Right cardiac atrium (tissue), 5 donors: Measurements from ENCODE around the gene ZNF594. TPM values are rescaled to one million over a fixed set of nuclear protein-coding genes. Genes with fewer than 3 reads are reported as not detected.
"Not testable (repeated sequence)": the region's sequence is repeated elsewhere in the genome, so short reads cannot be mapped to it uniquely, and the experiment has no call there.

Experiments
- ATAC-seq, 2 donors: fragments of 200-7000 bp; cut with Tn5 transposase; one replicate each; pipeline versions ENCODE4 v1.8.0 to v1.9.1; 2020; ENCODE audit warnings: moderate library complexity in 2 of 2, mild to moderate bottlenecking in 1 of 2
- DNase-seq, 3 donors: peaks; one replicate each; pipeline ENCODE4 v3.0.0-alpha.2; 2020
- H3K27ac ChIP-seq: one replicate; pipeline ENCODE4 v1.5.1; 2013; ENCODE audit warnings: mild to moderate bottlenecking, low read length, control low read depth, moderate library complexity
- H3K27me3 ChIP-seq: one replicate; pipeline ENCODE4 v1.6.1; 2013; ENCODE audit not compliant: control insufficient read depth, insufficient read depth
- H3K4me1 ChIP-seq: one replicate; pipeline ENCODE4 v1.6.1; 2013; ENCODE audit warnings: low read length; ENCODE audit not compliant: control insufficient read depth, insufficient read depth
- H3K4me3 ChIP-seq: one replicate; pipeline ENCODE4 v1.5.1; 2013; ENCODE audit warnings: low read length, control low read depth
- H3K9me3 ChIP-seq: one replicate; pipeline ENCODE4 v1.6.1; 2013; ENCODE audit warnings: low read length; ENCODE audit not compliant: control insufficient read depth
- WGBS: extraction: QIAGEN DNeasy Blood & Tissue Kit; methylation state at CpG from one replicate; pipeline ENCODE4 v1.1.7; 2013; 5-methylcytosine and 5-hydroxymethylcytosine counted together
- intact Hi-C, 4 donors: fragments of 100-400 bp; cut with DNase I; formaldehyde crosslinking; loops; one replicate each; pipeline versions ENCODE4 v1.11.0 to v1.14.0; 2022 to 2023
- polyA plus RNA-seq: library from polyadenylated mRNA; stranded (reverse); fragments of 200-250 nt; gene quantifications from one replicate; pipeline ENCODE4 v1.2.3, GENCODE V29; 2013
- total RNA-seq, 4 donors: library from RNA; stranded (reverse); fragmentation: NEBNext Ultra II Directional; extraction: Animal tissue kit (Norgen Biotek cat#: 25700); gene quantifications; one replicate each; pipeline ENCODE4 v1.2.1, GENCODE V29; 2021
- donor health status: healthy with polysubstance abuse.
- donor health status: DM: no; HTN: yes; CAD: no.
- donor health status: DM: no; HTN: no; CAD: no.
- donor health status: DM: no; HTN: yes; CAD: no; lungs with severe emphysema.
- donor health status: DM: yes; HTN: yes; CAD: no.

The ZNF594 gene
- total and polyA plus RNA-seq, 5 donors: 2.4 to 8.2 (median 7.3) TPM

DNA sequence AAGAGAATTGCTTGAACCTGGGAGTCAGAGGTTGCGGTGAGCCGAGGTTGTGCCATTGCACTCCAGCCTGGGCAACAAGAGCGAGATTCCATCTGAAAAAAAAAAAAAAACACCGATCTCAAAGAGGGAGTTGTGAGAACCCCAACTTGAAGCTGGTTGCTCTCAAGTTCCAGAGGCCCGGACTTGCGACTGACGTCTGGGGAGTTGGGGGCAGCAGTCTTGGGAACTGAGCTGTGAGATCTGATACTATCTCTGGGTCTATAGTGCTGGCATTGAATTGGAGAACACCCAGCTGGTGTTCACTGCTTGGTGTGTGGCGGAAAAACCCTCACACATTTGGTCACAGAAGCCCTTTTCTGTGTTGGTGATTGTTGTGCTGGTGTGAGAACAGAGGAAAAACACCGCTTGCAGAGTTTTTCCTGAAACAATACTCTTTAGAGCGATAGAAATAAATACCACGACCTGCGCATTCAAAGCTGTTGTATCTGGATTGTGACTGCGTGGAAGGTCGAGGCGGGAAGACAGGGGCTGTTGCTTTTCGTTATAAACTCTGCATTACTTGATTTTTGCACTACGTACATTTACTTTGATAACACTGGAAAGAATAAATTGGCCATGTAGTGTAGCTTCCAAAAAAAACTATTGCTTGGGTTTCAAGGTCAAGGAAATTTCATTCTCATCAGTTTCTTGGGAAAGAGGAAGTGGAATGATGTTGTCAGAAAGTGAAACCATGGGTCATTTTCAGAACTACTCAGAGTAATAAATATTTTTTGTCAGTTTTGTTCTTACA is 34.2 kb upstream of the ZNF594 start:
- Histone ChIP-seq H3K4me1 (no peaks in the 10 kb centered on the region), H3K4me3 (no peak overlapping the region), H3K9me3 (no peaks in the 10 kb centered on the region), H3K27me3 (no peaks in the 10 kb centered on the region), H3K27ac (no peak overlapping the region)
- intact Hi-C loops: no loop called here
- peak in 1 of 2 donors; percentile 19 for ATAC-seq
- DNase-seq: no peak
- WGBS: 75% methylated on average over 17 of the region's 17 CpGs

DNA sequence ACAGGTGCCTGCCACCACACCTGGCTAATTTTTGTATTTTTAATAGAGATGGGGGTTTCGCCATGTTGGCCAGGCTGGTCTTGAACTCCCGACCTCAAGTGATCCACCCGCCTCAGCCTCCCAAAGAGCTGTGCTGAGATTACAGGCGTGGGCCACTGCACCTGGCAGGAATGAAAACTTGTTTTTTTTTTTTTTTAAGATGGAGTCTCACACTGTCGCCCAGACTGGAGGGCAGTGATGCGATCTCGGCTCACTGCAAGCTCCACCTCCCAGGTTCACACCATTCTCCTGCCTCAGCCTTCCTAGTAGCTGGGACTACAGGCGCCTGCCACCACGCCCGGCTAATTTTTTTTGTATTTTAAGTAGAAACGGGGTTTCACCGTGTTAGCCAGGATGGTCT is 30.2 kb upstream of the ZNF594 start:
- intact Hi-C loops, H3K4me1 ChIP-seq, H3K27ac ChIP-seq, DNase-seq, ATAC-seq, H3K27me3 ChIP-seq, H3K9me3 ChIP-seq, H3K4me3 ChIP-seq: not testable (repeated sequence)
- 87% methylated on average over 12 of the region's 12 CpGs for WGBS

DNA sequence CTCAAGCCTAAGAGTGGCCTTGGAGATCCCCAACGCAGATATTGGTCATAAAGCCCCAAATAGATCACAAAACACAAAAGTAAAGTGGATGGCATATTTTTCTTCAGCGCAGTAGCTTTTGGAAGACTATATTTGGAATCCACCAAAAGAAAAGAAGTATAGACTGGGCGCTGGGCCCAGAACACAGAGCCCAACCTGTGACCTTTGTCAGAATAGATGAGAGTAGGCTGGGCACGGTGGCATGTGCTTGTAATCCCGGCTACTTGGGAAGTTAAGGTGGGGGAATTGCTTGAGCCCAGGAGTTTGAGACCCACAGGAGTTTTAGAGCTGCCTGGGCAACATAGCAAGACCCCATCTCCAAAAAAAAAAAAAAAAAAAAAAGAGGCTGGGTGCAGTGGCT is 28.4 kb upstream of the ZNF594 start:
- 82% methylated on average over 5 of the region's 5 CpGs for WGBS
- H3K27me3 ChIP-seq: no peaks in the 10 kb centered on the region
- no peaks in the 10 kb centered on the region for H3K4me1 ChIP-seq
- no peak overlapping the region for H3K4me3 ChIP-seq
- H3K27ac ChIP-seq: no peak overlapping the region
- ATAC-seq: no peak
- DNase-seq: no peak
- intact Hi-C loops: no loop called here
- no peaks in the 10 kb centered on the region for H3K9me3 ChIP-seq

- ATAC-seq: no peak
- WGBS: 95% methylated on average over 6 of the region's 6 CpGs
- Histone ChIP-seq H3K27ac (no peak overlapping the region), H3K4me1 (no peaks in the 10 kb centered on the region), H3K4me3 (no peak overlapping the region), H3K9me3 (no peaks in the 10 kb centered on the region), H3K27me3 (no peaks in the 10 kb centered on the region)
- no peak for DNase-seq
- intact Hi-C loops: no loop called here
These were observed 27.9 kb upstream of the ZNF594 start for GRCh38 chr17:5219536-5219935.

DNA sequence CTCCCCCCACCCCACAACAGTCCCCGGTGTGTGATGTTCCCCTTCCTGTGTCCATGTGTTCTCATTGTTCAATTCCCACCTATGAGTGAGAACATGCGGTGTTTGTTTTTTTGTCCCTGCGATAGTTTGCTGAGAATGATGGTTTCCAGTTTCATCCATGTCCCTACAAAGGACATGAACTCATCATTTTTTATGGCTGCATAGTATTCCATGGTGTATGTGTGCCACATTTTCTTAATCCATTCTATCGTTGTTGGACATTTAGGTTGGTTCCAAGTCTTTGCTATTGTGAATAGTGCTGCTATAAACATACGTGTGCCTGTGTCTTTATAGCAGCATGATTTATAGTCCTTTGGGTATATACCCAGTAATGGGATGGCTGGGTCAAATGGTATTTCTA is 25.9 kb upstream of the ZNF594 start:
- DNase-seq, intact Hi-C loops, H3K27ac ChIP-seq, H3K4me3 ChIP-seq, ATAC-seq, H3K9me3 ChIP-seq, H3K27me3 ChIP-seq, H3K4me1 ChIP-seq: not testable (repeated sequence)
- WGBS: 97% methylated on average over 4 of the region's 5 CpGs

GRCh38 chr17:5211458-5211857 is 19.8 kb upstream of the ZNF594 start:
- ATAC-seq (no peak), DNase-seq (no peak)
- H3K9me3 ChIP-seq: no peaks in the 10 kb centered on the region
- no peaks in the 10 kb centered on the region for H3K4me1 ChIP-seq
- H3K4me3 ChIP-seq: no peak overlapping the region
- intact Hi-C loops: no loop called here
- H3K27me3 ChIP-seq: no peaks in the 10 kb centered on the region
- no peak overlapping the region for H3K27ac ChIP-seq
- 87% methylated on average over 7 of the region's 7 CpGs for WGBS

GRCh38 chr17:5210614-5211252 is 19.1 kb upstream of the ZNF594 start:
- DNase-seq (no peak), ATAC-seq (no peak)
- no peaks in the 10 kb centered on the region for H3K27me3 ChIP-seq
- no peaks in the 10 kb centered on the region for H3K4me1 ChIP-seq
- no peak overlapping the region for H3K4me3 ChIP-seq
- H3K9me3 ChIP-seq: no peaks in the 10 kb centered on the region
- 86% methylated on average over 8 of the region's 8 CpGs for WGBS
- intact Hi-C loops: no loop called here
- H3K27ac ChIP-seq: no peak overlapping the region

DNA sequence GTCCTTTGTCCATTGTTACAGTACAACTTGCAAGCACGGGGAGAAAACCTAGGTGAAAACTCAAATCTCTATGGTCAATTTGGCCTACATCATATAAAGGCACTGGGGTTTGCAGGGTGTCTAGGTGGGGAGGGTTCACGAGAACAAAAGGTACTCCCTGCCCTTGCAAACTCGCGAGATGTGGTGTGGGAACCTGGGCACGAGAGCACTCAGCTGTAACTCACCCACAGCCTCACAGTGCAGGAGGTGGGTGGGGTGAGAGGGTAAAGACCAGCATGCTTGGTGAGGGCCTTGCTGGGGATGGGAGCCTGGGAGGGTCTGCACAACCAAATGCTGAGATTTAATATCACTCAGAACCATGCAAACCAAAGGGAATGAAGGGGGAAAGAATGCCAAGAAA is 18.4 kb upstream of the ZNF594 start:
- Histone ChIP-seq H3K4me1 (no peaks in the 10 kb centered on the region), H3K27ac (no peak overlapping the region), H3K4me3 (no peak overlapping the region), H3K27me3 (no peaks in the 10 kb centered on the region), H3K9me3 (no peaks in the 10 kb centered on the region)
- DNase-seq (no peak), ATAC-seq (no peak)
- 88% methylated on average over 5 of the region's 5 CpGs for WGBS
- intact Hi-C loops: no loop called here

- DNase-seq (no peak), ATAC-seq (no peak)
- H3K4me1 ChIP-seq: no peaks in the 10 kb centered on the region
- no peak overlapping the region for H3K27ac ChIP-seq
- H3K4me3 ChIP-seq: no peak overlapping the region
- no peaks in the 10 kb centered on the region for H3K9me3 ChIP-seq
- 94% methylated on average over 3 of the region's 3 CpGs for WGBS
- intact Hi-C loops: no loop called here
- H3K27me3 ChIP-seq: no peaks in the 10 kb centered on the region
These were observed 17.7 kb upstream of the ZNF594 start for GRCh38 chr17:5209396-5209795.

GRCh38 chr17:5203908-5204294 is 12.2 kb upstream of the ZNF594 start:
- Histone ChIP-seq H3K27me3 (no peaks in the 10 kb centered on the region), H3K27ac (no peak overlapping the region), H3K9me3 (no peaks in the 10 kb centered on the region), H3K4me1 (no peaks in the 10 kb centered on the region), H3K4me3 (no peak overlapping the region)
- intact Hi-C loops: no loop called here
- DNase-seq: no peak
- WGBS: 91% methylated on average over 1 of the region's 1 CpG
- ATAC-seq: no peak

DNA sequence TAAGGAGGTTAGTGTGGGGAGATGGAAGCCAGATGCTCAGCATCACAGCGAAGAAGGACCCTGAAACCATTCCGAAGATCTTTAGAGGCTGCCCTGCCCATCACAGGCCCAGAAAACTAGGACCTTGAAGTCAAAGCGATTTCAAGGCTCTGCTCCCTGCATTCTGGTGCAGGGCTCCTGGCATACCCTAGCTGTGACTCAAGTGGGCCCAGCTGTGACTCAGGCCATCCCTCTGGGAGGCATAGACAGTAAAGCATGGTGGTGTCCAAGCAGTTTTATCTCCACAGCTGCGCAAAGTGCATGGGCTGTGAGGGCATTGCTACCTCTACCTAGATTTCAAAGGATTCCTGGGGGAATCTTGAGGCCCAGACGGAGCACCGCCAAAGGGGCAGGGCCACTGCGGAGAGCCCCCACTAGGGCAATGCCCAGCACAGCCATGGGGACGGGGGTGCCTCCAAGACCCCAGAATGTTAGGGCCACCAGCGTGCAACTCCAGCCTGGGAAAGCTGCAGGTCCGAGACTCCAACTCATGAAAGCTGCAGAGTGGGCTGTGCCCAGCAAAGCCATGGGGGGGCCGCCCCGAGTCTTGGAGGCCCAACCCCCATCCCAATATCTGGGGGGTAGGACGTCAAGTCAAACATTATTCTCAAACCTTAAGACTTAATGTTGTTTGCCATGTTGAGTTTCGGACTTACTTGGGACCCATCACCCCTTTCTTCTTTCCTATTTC is 11.7 kb upstream of the ZNF594 start:
- Histone ChIP-seq H3K27me3 (no peaks in the 10 kb centered on the region), H3K4me3 (no peak overlapping the region), H3K9me3 (no peaks in the 10 kb centered on the region), H3K27ac (no peak overlapping the region), H3K4me1 (no peaks in the 10 kb centered on the region)
- WGBS: 92% methylated on average over 14 of the region's 14 CpGs
- intact Hi-C loops: no loop called here
- ATAC-seq: no peak
- DNase-seq: no peak
